IgD-negative memory B cell (primary cell): ENCODE measurements around the gene ZBTB8B. TPM values are rescaled to one million over a fixed set of nuclear protein-coding genes. Genes with fewer than 3 reads are reported as not detected.
"Not testable (repeated sequence)": the region's sequence is repeated elsewhere in the genome, so short reads cannot be mapped to it uniquely, and the experiment has no call there.

ENCODE experiments used
- H3K27ac Mint-ChIP-seq, 3 donors: one replicate each; pipeline ENCODE4 v1.8.0; 2020 to 2022; ENCODE audit warnings: mild to moderate bottlenecking in 3 of 3, mixed read lengths in 3 of 3, moderate library complexity in 1 of 3
- H3K27me3 Mint-ChIP-seq: one replicate; pipeline ENCODE4 v1.8.0; 2021; ENCODE audit warnings: mixed read lengths
- H3K36me3 Mint-ChIP-seq: one replicate; pipeline ENCODE4 v1.8.0; 2020; ENCODE audit warnings: mild to moderate bottlenecking, mixed read lengths
- H3K4me1 Mint-ChIP-seq, 3 donors: one replicate each; pipeline ENCODE4 v1.8.0; 2020 to 2022; ENCODE audit warnings: mixed read lengths in 3 of 3, mild to moderate bottlenecking in 1 of 3
- H3K4me3 Mint-ChIP-seq, 4 donors: one replicate each; pipeline ENCODE4 v1.8.0; 2020 to 2022; ENCODE audit warnings: mild to moderate bottlenecking in 4 of 4, mixed read lengths in 4 of 4, moderate library complexity in 3 of 4
- H3K9me3 Mint-ChIP-seq, 3 donors: one replicate each; pipeline ENCODE4 v1.8.0; 2020 to 2021; ENCODE audit warnings: mixed read lengths in 3 of 3, mild to moderate bottlenecking in 1 of 3
- polyA plus RNA-seq: library from polyadenylated mRNA; unstranded; fragments of 300-500 nt; fragmentation: Illumina TruSeq; gene quantifications from one replicate; pipeline ENCODE4 v1.2.3, GENCODE V29; 2021

The ZBTB8B gene
- polyA plus RNA-seq, 1 donor from 2014 or later, result not detected

DNA sequence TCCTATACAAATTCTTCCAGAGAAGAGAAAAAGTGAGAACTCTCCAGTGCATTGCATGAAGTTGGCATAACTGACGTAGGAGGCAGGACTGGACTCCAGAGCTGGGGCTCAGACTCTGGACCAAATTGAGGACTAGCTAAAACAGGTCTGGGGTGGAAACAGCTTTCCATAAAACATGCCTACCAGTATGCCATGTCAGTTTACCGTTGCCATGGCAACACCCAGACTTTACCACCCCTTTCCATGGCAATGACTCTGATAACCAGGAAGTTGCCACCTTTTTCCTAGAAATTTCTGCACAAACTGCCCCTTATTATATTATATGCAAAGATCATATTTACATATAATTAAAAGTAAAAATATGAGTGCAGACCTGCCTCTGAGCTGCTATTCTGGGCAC lies 8.9 kb upstream of the ZBTB8B start:
- Mint-ChIP-seq H3K27ac (no peak overlapping the region), H3K36me3 (peaks cover 2% of the 10 kb centered on the region), H3K4me3 (no peak overlapping the region), H3K27me3 (peaks cover 5% of the 10 kb centered on the region), H3K9me3 (peaks cover 4 to 18% (median 7%) of the 10 kb centered on the region in 3 donors), H3K4me1 (no peaks in the 10 kb centered on the region)

DNA sequence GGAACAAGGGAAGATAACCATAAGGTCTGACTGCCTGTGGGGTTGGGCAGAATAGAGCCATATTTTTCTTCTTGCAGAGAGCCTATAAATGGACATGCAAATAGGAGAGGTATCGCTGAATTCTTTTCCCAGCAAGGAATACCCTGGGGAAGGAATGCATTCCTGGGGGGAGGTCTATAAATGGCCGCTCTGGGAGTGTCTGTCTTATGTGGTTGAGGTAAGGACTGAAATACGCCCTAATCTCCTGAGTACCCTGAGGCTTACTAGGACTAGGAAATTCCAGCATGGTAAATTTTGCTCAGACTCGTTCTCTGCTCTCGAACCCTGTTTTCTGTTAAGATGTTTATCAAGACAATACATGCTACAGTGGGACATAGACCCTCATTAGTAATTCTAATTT lies 6.1 kb upstream of the ZBTB8B start:
- H3K9me3 Mint-ChIP-seq, result peaks cover 4 to 18% (median 10%) of the 10 kb centered on the region in 3 donors
- not testable (repeated sequence) for H3K4me1 Mint-ChIP-seq, H3K36me3 Mint-ChIP-seq, H3K4me3 Mint-ChIP-seq, H3K27ac Mint-ChIP-seq, H3K27me3 Mint-ChIP-seq

DNA sequence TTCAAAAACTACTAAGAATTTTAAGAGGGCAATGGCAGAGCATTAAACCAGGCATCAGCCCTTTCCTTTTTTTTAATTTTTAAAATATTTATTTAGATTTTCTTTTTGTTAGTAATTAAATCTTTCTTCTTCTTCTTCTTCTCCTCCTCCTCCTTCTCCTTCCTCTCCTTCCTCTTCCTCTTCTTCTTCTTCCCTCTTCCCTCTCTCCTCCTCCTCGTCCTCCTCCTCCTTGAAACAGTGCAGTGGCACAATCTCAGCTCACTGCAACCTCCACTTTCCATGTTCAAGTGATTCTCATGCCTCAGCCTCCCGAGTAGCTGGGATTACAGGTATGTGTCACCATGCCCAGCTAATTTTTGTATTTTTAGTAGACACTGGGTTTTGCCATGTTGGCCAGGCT lies 1.9 kb upstream of the ZBTB8B start:
- peaks cover 19% of the 10 kb centered on the region for H3K27me3 Mint-ChIP-seq
- not testable (repeated sequence) for H3K36me3 Mint-ChIP-seq, H3K27ac Mint-ChIP-seq, H3K4me3 Mint-ChIP-seq
- peaks cover 6 to 15% (median 10%) of the 10 kb centered on the region in 3 donors for H3K9me3 Mint-ChIP-seq
- peaks cover 8 to 14% (median 10%) of the 10 kb centered on the region in 3 donors for H3K4me1 Mint-ChIP-seq

DNA sequence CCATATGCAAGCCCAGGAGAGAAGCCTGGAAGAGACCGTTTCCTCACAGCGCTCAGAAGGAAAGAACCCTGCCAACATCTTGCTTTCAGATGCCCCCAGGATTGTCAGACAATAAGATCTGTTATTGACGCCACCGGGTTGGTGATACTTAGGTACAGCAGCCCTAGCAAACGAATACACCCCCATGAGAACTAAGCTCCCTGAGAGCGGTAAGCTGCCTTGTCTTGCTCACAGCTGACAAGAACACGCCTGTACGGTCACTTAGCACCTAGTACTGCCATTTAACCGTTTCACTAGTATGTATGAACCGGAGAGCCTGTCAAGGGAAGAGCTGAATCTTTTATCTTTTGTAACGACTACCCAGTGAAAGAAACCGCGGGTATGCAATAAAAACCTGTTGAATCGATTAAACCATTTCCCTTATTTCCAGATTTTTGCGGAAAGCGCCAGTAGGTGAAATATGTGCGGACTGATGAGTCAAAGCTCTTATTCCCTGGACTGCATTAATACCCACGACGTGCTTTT lies 619 bp upstream of the ZBTB8B start:
- Mint-ChIP-seq H3K27ac (no peak overlapping the region), H3K9me3 (peaks cover 2 to 10% (median 4%) of the 10 kb centered on the region in 3 donors), H3K4me3 (peak overlapping the region; percentile 48 to 89 (median 70)), H3K27me3 (peaks cover 24% of the 10 kb centered on the region), H3K4me1 (peaks cover 8 to 14% (median 10%) of the 10 kb centered on the region in 3 donors), H3K36me3 (peaks cover 4% of the 10 kb centered on the region)

DNA sequence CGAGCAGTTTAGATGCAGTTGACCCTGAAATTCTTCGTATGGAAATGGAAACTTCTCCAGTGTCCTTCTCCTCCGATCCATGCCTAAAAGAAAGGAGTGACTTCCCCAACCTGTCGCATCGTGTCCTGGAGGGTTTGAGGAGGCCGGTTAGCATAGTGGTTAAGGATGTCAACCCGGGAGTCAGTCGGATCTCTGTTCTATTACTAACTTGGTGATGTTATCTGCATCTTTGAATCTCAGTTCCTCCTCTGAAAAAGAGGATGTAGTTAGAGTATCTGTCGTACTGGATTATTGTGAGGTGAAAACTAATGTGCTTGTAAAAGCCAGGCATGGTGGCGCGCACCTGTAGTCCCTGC lies 684 bp downstream of the ZBTB8B start:
- peaks cover 0 to 7% (median 2%) of the 10 kb centered on the region in 3 donors for H3K9me3 Mint-ChIP-seq
- peaks cover 4% of the 10 kb centered on the region for H3K36me3 Mint-ChIP-seq
- H3K27me3 Mint-ChIP-seq, result peaks cover 27% of the 10 kb centered on the region
- H3K4me1 Mint-ChIP-seq, result peaks cover 8 to 14% (median 10%) of the 10 kb centered on the region in 3 donors
- H3K27ac Mint-ChIP-seq, result peak overlapping the region in 1 of 3 donors; percentile 28
- H3K4me3 Mint-ChIP-seq, result peak overlapping the region; percentile 28 to 91 (median 79)

DNA sequence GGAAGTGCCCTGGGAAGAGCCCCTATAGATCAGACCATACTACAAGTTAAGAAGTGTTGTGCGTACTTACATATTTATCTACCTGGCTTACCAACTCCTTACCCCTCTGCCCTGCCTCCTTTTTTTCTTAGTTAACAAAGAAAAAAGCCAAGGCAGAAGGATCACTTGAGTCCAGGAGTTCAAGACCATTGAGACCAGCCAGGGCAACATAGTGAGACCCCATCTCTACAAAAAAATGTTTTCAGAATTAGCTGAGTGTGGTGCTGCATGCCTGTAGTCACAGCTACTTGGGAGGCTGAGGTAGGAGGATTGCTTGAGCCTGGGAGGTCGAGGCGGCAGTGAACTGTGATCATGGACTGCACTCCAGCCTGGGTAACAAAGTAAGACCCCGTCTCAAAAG lies 1.9 kb downstream of the ZBTB8B start:
- Mint-ChIP-seq H3K27ac (no peak overlapping the region), H3K27me3 (peaks cover 30% of the 10 kb centered on the region), H3K9me3 (peaks cover 0 to 5% (median 2%) of the 10 kb centered on the region in 3 donors), H3K36me3 (peaks cover 4% of the 10 kb centered on the region), H3K4me1 (peaks cover 7 to 14% (median 10%) of the 10 kb centered on the region in 3 donors), H3K4me3 (no peak overlapping the region)

DNA sequence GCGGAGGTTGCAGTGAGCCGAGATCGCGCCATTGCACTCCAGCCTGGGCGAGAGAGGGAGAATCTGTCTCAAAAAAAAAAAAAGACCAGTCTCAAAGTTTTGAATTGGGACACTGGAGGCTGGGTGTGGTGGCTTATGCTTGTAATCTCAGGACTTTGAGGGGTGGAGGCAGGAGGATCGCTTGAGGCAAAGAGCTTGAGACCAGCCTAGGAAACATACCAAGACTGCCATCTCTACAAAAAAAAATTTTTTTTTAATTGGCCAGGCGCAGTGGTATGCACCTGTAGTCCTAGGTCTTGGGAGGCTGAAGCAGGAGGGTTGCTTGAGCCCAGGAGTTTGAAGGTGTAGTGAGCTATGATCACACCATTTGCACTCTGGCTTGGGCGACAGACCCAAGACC lies 3.9 kb downstream of the ZBTB8B start:
- H3K4me3 Mint-ChIP-seq, result no peak overlapping the region
- H3K4me1 Mint-ChIP-seq, result peaks cover 7 to 14% (median 10%) of the 10 kb centered on the region in 3 donors
- H3K27ac Mint-ChIP-seq, result peak overlapping the region in 1 of 3 donors; percentile 53
- H3K9me3 Mint-ChIP-seq, result peaks cover 0 to 2% (median 2%) of the 10 kb centered on the region in 3 donors
- H3K27me3 Mint-ChIP-seq, result peaks cover 30% of the 10 kb centered on the region
- peaks cover 4% of the 10 kb centered on the region for H3K36me3 Mint-ChIP-seq

DNA sequence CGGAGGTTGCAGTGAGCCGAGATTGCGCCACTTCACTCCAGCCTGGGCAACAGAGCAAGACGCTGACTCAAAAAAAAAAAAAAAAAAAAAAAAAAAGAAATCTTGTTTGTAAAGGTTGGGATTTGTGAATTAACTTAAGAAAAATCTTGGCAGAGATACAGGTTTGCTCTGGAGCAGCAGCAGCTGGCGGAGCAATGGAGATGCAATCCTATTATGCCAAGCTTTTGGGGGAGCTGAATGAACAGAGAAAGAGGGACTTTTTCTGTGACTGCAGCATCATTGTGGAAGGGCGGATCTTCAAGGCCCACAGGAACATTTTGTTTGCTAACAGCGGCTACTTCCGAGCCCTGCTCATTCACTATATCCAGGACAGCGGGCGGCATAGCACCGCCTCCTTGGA lies 5.6 kb downstream of the ZBTB8B start:
- Mint-ChIP-seq H3K9me3 (peaks cover 0 to 2% (median 2%) of the 10 kb centered on the region in 3 donors), H3K27me3 (peaks cover 18% of the 10 kb centered on the region), H3K4me1 (peaks cover 3% of the 10 kb centered on the region in 3 donors), H3K36me3 (peaks cover 4% of the 10 kb centered on the region), H3K4me3 (no peak overlapping the region), H3K27ac (no peak overlapping the region)

DNA sequence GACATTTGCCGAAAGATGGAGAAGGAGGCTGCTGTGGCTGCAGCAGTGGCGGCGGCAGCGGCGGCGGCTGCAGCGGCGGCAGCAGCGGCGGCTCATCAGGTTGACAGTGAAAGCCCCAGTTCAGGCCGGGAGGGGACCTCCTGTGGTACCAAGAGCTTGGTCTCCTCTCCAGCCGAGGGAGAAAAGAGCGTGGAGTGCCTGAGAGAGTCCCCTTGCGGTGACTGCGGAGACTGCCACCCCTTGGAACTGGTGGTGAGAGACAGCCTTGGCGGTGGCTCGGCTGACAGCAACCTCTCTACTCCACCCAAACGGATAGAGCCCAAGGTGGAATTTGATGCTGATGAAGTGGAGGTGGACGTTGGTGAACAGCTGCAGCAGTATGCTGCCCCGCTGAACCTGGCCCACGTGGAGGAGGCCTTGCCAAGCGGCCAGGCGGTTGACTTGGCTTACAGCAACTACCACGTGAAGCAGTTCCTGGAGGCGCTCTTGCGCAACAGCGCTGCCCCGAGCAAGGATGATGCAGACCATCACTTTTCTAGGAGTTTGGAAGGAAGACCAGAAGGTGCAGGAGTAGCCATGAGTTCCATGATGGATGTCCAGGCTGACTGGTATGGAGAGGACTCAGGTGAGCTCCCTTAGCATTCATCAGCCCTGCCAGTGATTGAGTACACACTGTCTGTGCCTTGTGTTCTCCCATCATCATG lies 6.3 kb downstream of the ZBTB8B start:
- H3K4me1 Mint-ChIP-seq, result no peaks in the 10 kb centered on the region
- no peaks in the 10 kb centered on the region for H3K9me3 Mint-ChIP-seq
- H3K36me3 Mint-ChIP-seq, result peaks cover 4% of the 10 kb centered on the region
- peaks cover 15% of the 10 kb centered on the region for H3K27me3 Mint-ChIP-seq
- H3K27ac Mint-ChIP-seq, result no peak overlapping the region
- no peak overlapping the region for H3K4me3 Mint-ChIP-seq

DNA sequence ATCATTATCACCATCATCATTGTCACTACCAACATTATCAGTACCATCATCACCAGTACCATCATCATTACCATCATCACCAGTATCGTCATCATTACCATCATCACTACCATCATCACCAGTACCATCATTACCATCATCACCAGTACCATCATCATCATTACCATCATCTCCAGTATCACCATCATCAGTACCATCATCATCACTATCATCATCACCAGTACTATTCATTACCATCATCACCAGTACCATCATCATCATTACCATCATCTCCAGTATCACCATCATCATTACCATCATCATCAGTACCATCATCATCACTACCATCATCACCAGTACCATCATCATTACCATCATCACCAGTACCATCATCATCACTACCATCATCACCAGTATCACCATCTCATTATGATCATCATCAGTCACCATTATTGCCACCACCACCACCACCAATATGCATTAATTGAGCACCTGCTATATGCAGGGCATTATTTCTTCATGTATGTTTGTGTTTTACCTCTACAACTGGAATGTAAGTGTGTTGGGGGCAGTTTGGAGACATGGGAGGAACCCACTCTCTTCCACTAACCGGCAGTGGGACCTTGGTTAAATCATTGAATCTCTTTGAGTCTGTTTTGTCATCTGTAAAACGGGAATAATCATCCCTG lies 7.0 kb downstream of the ZBTB8B start:
- H3K36me3 Mint-ChIP-seq, result peaks cover 4% of the 10 kb centered on the region
- H3K4me1 Mint-ChIP-seq, result no peaks in the 10 kb centered on the region
- no peak overlapping the region for H3K27ac Mint-ChIP-seq
- peaks cover 15% of the 10 kb centered on the region for H3K27me3 Mint-ChIP-seq
- no peak overlapping the region for H3K4me3 Mint-ChIP-seq
- no peaks in the 10 kb centered on the region for H3K9me3 Mint-ChIP-seq

DNA sequence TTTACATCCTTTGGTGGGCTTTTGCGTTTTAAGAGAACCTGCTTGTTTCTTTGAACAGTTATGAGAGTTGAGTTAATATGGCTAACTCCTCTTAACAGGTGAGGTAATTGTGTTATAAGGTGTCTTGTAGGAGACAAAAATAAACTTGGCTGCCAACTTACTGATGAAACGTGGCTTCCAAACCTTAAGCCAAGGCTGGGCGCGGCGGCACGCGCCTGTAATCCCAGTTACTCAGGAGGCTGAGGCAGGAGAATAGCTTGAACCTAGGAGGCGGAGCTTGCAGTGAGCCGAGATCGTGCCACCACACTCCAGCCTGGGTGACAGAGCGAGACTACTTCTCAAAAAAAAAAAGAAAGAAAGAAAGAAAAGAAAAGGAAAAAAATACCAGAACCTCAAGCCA lies 8.1 kb downstream of the ZBTB8B start:
- not testable (repeated sequence) for H3K9me3 Mint-ChIP-seq, H3K4me1 Mint-ChIP-seq, H3K36me3 Mint-ChIP-seq, H3K4me3 Mint-ChIP-seq, H3K27ac Mint-ChIP-seq
- H3K27me3 Mint-ChIP-seq, result peaks cover 15% of the 10 kb centered on the region

DNA sequence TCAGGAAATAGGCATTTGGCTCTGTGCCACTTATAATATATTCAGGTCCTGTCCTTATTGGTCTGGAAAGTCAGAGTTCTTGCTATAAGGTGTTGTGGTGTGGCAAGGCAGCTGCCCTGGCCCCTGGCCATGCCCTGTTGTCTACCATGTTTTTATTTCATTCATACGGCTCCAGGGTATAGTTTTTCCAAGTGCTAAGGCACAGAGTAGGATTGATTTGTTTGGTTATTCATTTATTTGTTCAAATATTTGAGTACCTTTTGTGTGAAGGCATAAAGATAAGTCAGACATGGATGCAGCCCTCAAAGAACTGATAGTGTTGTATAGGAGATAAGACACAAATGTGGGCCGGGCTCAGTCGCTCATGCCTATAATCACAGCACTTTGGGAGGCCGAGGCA lies 10.1 kb downstream of the ZBTB8B start:
- H3K4me3 Mint-ChIP-seq, result no peak overlapping the region
- H3K27ac Mint-ChIP-seq, result peak overlapping the region in 1 of 3 donors; percentile 75
- no peaks in the 10 kb centered on the region for H3K4me1 Mint-ChIP-seq
- H3K27me3 Mint-ChIP-seq, result peaks cover 10% of the 10 kb centered on the region
- no peaks in the 10 kb centered on the region for H3K9me3 Mint-ChIP-seq
- no peaks in the 10 kb centered on the region for H3K36me3 Mint-ChIP-seq

DNA sequence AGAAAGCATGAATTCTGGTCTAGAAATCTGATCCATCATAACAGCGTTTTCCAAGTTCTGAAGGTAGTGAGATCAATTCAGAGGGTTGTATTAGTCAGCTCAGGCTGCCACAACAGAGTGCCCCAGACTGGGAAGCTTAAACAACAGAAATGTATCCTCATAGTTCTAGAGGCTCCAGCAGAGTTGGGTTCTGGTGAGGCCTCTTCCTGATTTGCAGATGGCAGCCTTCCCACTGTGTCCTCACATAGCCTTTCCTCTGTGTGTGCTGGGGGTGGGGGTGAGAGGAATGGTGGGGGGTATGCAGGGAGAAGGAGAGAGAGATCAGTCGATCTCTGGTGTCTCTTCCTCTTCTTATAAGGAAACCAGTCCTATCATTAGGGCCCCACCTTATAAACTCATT lies 15.1 kb downstream of the ZBTB8B start:
- no peaks in the 10 kb centered on the region for H3K4me1 Mint-ChIP-seq
- peaks cover 0 to 2% (median 0%) of the 10 kb centered on the region in 3 donors for H3K9me3 Mint-ChIP-seq
- no peaks in the 10 kb centered on the region for H3K36me3 Mint-ChIP-seq
- no peak overlapping the region for H3K4me3 Mint-ChIP-seq
- H3K27me3 Mint-ChIP-seq, result peaks cover 13% of the 10 kb centered on the region
- H3K27ac Mint-ChIP-seq, result no peak overlapping the region

DNA sequence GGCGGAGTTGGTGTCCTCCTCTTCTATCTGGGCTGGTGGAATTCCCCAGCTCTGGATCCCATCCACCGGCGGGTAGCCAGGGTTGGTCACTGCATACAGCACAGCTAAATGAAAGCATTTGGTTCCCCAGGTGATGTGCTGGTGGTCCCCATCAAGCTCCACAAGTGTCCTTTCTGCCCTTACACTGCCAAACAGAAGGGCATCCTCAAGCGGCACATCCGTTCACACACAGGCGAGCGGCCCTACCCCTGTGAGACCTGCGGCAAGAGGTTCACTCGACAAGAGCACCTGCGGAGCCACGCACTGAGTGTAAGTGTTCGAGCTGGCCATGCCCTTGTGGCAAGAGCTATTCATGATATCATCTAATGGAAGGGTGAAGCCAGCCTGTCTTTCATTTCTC lies 15.9 kb downstream of the ZBTB8B start:
- peaks cover 0 to 2% (median 0%) of the 10 kb centered on the region in 3 donors for H3K9me3 Mint-ChIP-seq
- H3K4me1 Mint-ChIP-seq, result no peaks in the 10 kb centered on the region
- H3K27ac Mint-ChIP-seq, result no peak overlapping the region
- H3K36me3 Mint-ChIP-seq, result no peaks in the 10 kb centered on the region
- H3K27me3 Mint-ChIP-seq, result peaks cover 13% of the 10 kb centered on the region
- no peak overlapping the region for H3K4me3 Mint-ChIP-seq

DNA sequence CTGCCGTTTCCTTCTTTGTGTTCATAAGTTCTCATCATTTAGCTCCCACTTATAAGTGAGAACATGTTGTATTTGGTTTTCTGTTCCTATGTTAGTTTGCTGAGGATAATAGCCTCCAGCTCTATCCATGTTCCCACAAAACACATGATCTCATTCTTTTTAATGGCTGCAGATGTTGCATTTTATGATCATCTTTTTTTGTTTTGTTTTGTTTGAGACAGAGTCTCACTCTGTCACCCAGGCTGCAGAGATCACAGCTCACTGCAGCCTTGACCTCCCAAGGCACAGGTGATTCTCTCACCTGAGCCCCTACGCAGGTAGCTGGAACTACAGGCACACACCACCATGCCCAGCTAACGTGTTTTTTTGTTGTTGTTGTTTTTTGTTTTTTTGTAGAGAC lies 16.9 kb downstream of the ZBTB8B start:
- not testable (repeated sequence) for H3K4me3 Mint-ChIP-seq, H3K36me3 Mint-ChIP-seq, H3K4me1 Mint-ChIP-seq, H3K27ac Mint-ChIP-seq, H3K9me3 Mint-ChIP-seq
- H3K27me3 Mint-ChIP-seq, result peaks cover 13% of the 10 kb centered on the region
